ENCODE measurements around the gene GNPAT.

Gene GNPAT

DNA sequence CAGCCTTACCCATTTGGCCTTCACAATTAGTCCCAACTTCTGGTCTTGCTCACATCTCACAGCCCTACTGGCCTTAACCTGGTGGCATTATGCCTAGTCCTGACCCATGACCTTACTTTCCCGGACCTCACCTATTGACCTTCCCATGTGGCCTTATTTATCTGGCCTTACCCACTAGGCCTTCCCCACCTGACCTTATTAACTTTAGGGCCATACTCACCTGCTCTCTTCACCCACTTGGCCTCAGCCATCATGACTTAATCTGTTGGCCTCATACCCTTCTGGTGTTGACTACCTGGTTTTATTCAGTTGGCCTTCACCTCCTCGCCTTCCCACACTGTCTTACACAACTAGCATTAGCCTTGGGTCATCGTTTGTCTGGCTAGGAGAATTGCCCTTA lies 61.0 kb downstream of the GNPAT start:
- no peak overlapping the region for H3K4me2 ChIP-seq (ENCODE audit: low read depth, low read length, poor library complexity, severe bottlenecking)
- no peaks in the 10 kb centered on the region for H3K79me2 ChIP-seq (ENCODE audit: insufficient read depth, low read length)
- H3K36me3 ChIP-seq (ENCODE audit: low read length): no peaks in the 10 kb centered on the region
- H3K4me3 ChIP-seq (ENCODE audit: insufficient read depth, low read length, poor library complexity, severe bottlenecking): no peak overlapping the region
- TF ChIP-seq EZH2phosphoT487 (conservative IDR thresholded peaks at IDR 0.05; ENCODE audit: low read length): no peak
- TF ChIP-seq, protein P1, sequence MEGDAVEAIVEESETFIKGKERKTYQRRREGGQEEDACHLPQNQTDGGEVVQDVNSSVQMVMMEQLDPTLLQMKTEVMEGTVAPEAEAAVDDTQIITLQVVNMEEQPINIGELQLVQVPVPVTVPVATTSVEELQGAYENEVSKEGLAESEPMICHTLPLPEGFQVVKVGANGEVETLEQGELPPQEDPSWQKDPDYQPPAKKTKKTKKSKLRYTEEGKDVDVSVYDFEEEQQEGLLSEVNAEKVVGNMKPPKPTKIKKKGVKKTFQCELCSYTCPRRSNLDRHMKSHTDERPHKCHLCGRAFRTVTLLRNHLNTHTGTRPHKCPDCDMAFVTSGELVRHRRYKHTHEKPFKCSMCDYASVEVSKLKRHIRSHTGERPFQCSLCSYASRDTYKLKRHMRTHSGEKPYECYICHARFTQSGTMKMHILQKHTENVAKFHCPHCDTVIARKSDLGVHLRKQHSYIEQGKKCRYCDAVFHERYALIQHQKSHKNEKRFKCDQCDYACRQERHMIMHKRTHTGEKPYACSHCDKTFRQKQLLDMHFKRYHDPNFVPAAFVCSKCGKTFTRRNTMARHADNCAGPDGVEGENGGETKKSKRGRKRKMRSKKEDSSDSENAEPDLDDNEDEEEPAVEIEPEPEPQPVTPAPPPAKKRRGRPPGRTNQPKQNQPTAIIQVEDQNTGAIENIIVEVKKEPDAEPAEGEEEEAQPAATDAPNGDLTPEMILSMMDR (IDR thresholded peaks at IDR 0.05; ENCODE audit: insufficient read depth, low read length, poor library complexity, severe bottlenecking): no peak
- no peak overlapping the region for H3K9ac ChIP-seq (ENCODE audit: low read length)
- H2AFZ ChIP-seq (ENCODE audit: low read depth, low read length, severe bottlenecking): no peak overlapping the region
- no peaks in the 10 kb centered on the region for H3K9me3 ChIP-seq (ENCODE audit: insufficient read depth, low read length)
- H3K27me3 ChIP-seq (ENCODE audit: low read length): no peaks in the 10 kb centered on the region
- H4K20me1 ChIP-seq (ENCODE audit: low read depth, low read length): no peaks in the 10 kb centered on the region
- H3K27ac ChIP-seq (ENCODE audit: low read depth, low read length): no peak overlapping the region
- H3F3A ChIP-seq (ENCODE audit: insufficient read depth): no peaks in the 10 kb centered on the region
- no peaks in the 10 kb centered on the region for H3K9me2 ChIP-seq (replicated peaks; ENCODE audit: insufficient read depth, low read length)

DNA sequence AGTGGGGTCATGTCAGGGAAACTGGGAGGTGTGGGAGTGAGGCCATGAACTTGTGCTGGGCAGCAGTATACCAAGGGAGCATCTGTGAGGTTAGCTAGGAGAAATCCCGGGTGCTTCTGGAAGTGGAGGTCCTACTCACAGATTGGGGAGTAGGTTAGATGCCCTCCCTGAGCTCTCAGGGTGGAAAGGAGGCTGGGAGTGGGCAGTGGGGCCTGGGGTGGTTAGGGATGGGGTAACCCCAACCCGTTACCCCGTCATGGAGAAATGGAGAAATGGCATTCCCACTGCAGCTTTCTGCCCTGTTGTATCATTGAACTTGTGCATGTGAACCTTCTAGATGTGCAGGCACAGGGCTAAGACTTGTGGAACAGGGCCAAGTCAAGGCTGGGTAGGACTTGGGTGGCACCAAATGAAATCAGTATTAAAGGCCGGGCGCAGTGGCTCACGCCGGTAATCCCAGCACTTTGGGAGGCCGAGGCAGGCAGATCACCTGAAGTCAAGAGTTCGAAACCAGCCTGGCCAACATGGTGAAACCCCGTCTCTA lies 69.5 kb downstream of the GNPAT start:
- no peak overlapping the region for H3K4me3 ChIP-seq (ENCODE audit: insufficient read depth, low read length, poor library complexity, severe bottlenecking)
- no peak overlapping the region for H3K4me2 ChIP-seq (ENCODE audit: low read depth, low read length, poor library complexity, severe bottlenecking)
- H3F3A ChIP-seq (ENCODE audit: insufficient read depth): no peaks in the 10 kb centered on the region
- no peak overlapping the region for H3K27ac ChIP-seq (ENCODE audit: low read depth, low read length)
- no peaks in the 10 kb centered on the region for H3K9me2 ChIP-seq (replicated peaks; ENCODE audit: insufficient read depth, low read length)
- no peaks in the 10 kb centered on the region for H3K9me3 ChIP-seq (ENCODE audit: insufficient read depth, low read length)
- H3K79me2 ChIP-seq (ENCODE audit: insufficient read depth, low read length): no peaks in the 10 kb centered on the region
- H3K36me3 ChIP-seq (ENCODE audit: low read length): no peaks in the 10 kb centered on the region
- H2AFZ ChIP-seq (ENCODE audit: low read depth, low read length, severe bottlenecking): no peak overlapping the region
- no peaks in the 10 kb centered on the region for H4K20me1 ChIP-seq (ENCODE audit: low read depth, low read length)
- H3K9ac ChIP-seq (ENCODE audit: low read length): no peak overlapping the region
- TF ChIP-seq, protein P1 (IDR thresholded peaks at IDR 0.05; ENCODE audit: insufficient read depth, low read length, poor library complexity, severe bottlenecking): no peak
- no peak for TF ChIP-seq EZH2phosphoT487 (conservative IDR thresholded peaks at IDR 0.05; ENCODE audit: low read length)
- H3K27me3 ChIP-seq (ENCODE audit: low read length): no peaks in the 10 kb centered on the region

DNA sequence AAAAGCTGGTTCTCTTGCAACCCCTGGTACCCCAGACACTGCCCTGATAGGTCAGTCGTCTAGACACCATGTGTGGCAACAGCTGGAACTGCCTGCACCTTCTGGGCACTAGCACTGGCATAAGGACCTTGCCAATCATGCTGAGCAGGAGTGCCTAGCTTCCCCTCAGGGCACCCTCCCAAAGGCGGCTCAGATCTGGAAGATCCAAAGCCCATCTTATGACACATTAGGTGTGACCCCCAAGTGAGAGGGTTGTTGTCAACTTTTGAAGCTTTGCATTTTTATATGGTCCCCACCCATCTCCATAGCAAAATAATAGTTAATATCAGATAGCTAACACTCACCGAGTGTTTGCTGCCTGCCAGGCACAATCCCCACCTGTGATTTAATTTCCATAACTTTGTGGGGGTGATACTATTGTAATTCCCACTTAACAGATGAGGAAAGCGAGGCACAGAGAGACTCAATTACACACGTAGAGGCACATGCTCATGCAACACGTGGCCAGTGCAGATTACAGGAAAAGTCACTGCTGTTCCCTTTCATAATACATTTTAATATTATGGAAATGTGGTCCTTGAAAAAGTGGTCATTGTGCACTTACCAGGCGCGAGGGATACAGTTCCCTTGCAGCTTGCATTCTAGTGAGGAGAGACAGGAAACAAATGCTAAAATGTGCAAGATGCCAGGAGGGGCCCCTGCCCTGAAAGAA lies 70.9 kb downstream of the GNPAT start:
- TF ChIP-seq, protein P1 (IDR thresholded peaks at IDR 0.05; ENCODE audit: insufficient read depth, low read length, poor library complexity, severe bottlenecking): no peak
- TF ChIP-seq EZH2phosphoT487 (conservative IDR thresholded peaks at IDR 0.05; ENCODE audit: low read length): no peak
- Histone ChIP-seq H3K27me3 (ENCODE audit: low read length) (no peaks in the 10 kb centered on the region), H2AFZ (ENCODE audit: low read depth, low read length, severe bottlenecking) (no peak overlapping the region), H3K4me2 (ENCODE audit: low read depth, low read length, poor library complexity, severe bottlenecking) (no peak overlapping the region), H3F3A (ENCODE audit: insufficient read depth) (no peaks in the 10 kb centered on the region), H3K36me3 (ENCODE audit: low read length) (no peaks in the 10 kb centered on the region), H3K27ac (ENCODE audit: low read depth, low read length) (no peak overlapping the region), H3K9me2 (replicated peaks; ENCODE audit: insufficient read depth, low read length) (no peaks in the 10 kb centered on the region), H3K9me3 (ENCODE audit: insufficient read depth, low read length) (no peaks in the 10 kb centered on the region), H3K79me2 (ENCODE audit: insufficient read depth, low read length) (no peaks in the 10 kb centered on the region), H3K4me3 (ENCODE audit: insufficient read depth, low read length, poor library complexity, severe bottlenecking) (no peak overlapping the region), H4K20me1 (ENCODE audit: low read depth, low read length) (no peaks in the 10 kb centered on the region), H3K9ac (ENCODE audit: low read length) (no peak overlapping the region)
